DND-41 (cell line): ENCODE results near the gene CCBE1.

Experiments used
- ATAC-seq: fragments of 200-7000 bp; cut with Tn5 transposase; 3 replicates; pipeline ENCODE4 v1.9.1; 2021; ENCODE audit warnings: low read depth; ENCODE audit not compliant: insufficient read depth
- DNase-seq: peaks from one replicate; pipeline ENCODE4 v3.0.0-alpha.2; 2020
- H2AFZ ChIP-seq: 2 replicates; pipeline ENCODE4 v1.6.0; 2012; ENCODE audit warnings: low read depth, low read length
- H3K27ac ChIP-seq: 2 replicates; pipeline ENCODE4 v1.5.1; 2012; ENCODE audit warnings: low read length, inconsistent platforms
- H3K27me3 ChIP-seq: fragments of 200-600 bp; sonication (generic); 2 replicates; pipeline ENCODE4 v1.6.0; 2012; ENCODE audit warnings: low read length, mild to moderate bottlenecking, inconsistent platforms; ENCODE audit not compliant: insufficient read depth, poor library complexity
- H3K36me3 ChIP-seq: 2 replicates; pipeline ENCODE4 v1.5.1; 2012; ENCODE audit warnings: low read length, inconsistent platforms; ENCODE audit not compliant: insufficient read depth
- H3K4me1 ChIP-seq: 2 replicates; pipeline ENCODE4 v1.5.1; 2012; ENCODE audit warnings: mild to moderate bottlenecking, low read length; ENCODE audit not compliant: insufficient read depth
- H3K4me2 ChIP-seq: 2 replicates; pipeline ENCODE4 v1.6.0; 2012; ENCODE audit warnings: mild to moderate bottlenecking, moderate library complexity, low read length, inconsistent platforms; ENCODE audit not compliant: insufficient read depth
- H3K4me3 ChIP-seq, 2 experiments: fragments of 200-600 bp in 1 of 2; shearing (Covaris generic) in 1 of 2; 2 replicates each; pipeline ENCODE4 v1.5.1; 2012 to 2016; ENCODE audit warnings: inconsistent platforms in 2 of 2, low read length in 2 of 2, mild to moderate bottlenecking in 2 of 2, low read depth in 1 of 2, moderate library complexity in 1 of 2
- H3K79me2 ChIP-seq: 2 replicates; pipeline ENCODE4 v1.6.0; 2012; ENCODE audit warnings: low read length, inconsistent platforms; ENCODE audit not compliant: insufficient read depth
- H3K9ac ChIP-seq: 2 replicates; pipeline ENCODE4 v1.6.0; 2012; ENCODE audit warnings: low read depth, mild to moderate bottlenecking, inconsistent platforms, low read length, moderate library complexity
- H3K9me3 ChIP-seq: 2 replicates; pipeline ENCODE4 v1.5.1; 2012; ENCODE audit warnings: low read length, moderate library complexity, mild to moderate bottlenecking, inconsistent platforms; ENCODE audit not compliant: insufficient read depth, severe bottlenecking
- H4K20me1 ChIP-seq: 2 replicates; pipeline ENCODE4 v1.6.0; 2012; ENCODE audit warnings: low read length; ENCODE audit not compliant: insufficient read depth
- EZH2 ChIP-seq: IDR thresholded peaks from 3 replicates; pipeline ENCODE4 v1.6.1; 2012; ENCODE audit warnings: borderline replicate concordance, low read depth, mild to moderate bottlenecking, moderate library complexity, low read length, inconsistent platforms; ENCODE audit not compliant: severe bottlenecking
- TF ChIP-seq, protein P1 (sequence below): IDR thresholded peaks from 2 replicates; pipeline ENCODE4 v1.5.1; 2012; ENCODE audit warnings: borderline replicate concordance, low read length, moderate library complexity, mild to moderate bottlenecking; ENCODE audit not compliant: poor library complexity, severe bottlenecking; ENCODE audit errors: extremely low read depth

Gene CCBE1

DNA sequence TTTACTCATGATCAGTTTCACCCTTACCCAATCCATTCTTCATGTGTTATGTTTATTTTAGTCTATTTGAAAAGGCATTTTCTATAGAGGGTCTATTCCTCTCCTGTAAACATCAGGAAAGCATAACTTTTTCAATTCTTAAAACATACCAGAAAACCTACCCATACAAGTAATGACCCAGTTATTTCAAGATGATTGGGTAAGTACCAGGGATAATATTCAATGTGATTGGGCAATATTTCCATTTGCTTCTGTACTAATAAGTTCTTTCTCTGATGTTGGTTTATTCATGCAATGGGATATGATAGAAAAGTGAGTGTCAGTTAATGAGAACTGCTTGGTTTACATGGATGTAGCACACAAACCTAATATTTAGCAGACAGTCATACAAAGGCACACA, 87.6 kb downstream of the CCBE1 start:
- Histone ChIP-seq H3K79me2 (no peaks in the 10 kb centered on the region), H3K27ac (no peak overlapping the region), H4K20me1 (no peaks in the 10 kb centered on the region), H3K27me3 (no peaks in the 10 kb centered on the region), H3K9me3 (no peaks in the 10 kb centered on the region), H3K4me1 (peaks cover 21% of the 10 kb centered on the region), H3K4me3 (no peak overlapping the region), H3K4me2 (no peak overlapping the region), H3K9ac (no peak overlapping the region), H3K36me3 (no peaks in the 10 kb centered on the region), H2AFZ (no peak overlapping the region)
- no peak for ATAC-seq
- TF ChIP-seq, protein P1, sequence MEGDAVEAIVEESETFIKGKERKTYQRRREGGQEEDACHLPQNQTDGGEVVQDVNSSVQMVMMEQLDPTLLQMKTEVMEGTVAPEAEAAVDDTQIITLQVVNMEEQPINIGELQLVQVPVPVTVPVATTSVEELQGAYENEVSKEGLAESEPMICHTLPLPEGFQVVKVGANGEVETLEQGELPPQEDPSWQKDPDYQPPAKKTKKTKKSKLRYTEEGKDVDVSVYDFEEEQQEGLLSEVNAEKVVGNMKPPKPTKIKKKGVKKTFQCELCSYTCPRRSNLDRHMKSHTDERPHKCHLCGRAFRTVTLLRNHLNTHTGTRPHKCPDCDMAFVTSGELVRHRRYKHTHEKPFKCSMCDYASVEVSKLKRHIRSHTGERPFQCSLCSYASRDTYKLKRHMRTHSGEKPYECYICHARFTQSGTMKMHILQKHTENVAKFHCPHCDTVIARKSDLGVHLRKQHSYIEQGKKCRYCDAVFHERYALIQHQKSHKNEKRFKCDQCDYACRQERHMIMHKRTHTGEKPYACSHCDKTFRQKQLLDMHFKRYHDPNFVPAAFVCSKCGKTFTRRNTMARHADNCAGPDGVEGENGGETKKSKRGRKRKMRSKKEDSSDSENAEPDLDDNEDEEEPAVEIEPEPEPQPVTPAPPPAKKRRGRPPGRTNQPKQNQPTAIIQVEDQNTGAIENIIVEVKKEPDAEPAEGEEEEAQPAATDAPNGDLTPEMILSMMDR = no peak
- TF ChIP-seq EZH2 = no peak
- DNase-seq = no peak

DNA sequence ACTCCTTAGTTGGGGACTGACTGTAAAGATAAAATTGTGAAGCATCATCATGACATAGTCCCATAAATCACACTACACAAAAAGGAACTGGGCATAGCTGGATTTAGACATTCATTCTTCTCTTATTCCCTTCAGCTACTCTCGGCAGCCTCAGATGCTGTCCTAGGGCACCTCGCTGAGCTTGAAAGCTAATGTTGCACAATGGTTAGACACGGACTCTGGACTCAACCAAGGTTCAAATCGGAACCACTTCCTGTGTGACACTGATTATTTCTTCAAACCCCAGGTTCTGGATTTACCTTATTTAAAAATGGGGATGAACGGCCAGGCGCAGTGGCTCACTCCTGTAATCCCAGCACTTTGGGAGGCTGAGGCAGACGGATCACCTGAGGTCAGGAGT, 89.8 kb downstream of the CCBE1 start:
- Histone ChIP-seq H3K27ac (no peak overlapping the region), H3K4me2 (no peak overlapping the region), H3K36me3 (no peaks in the 10 kb centered on the region), H4K20me1 (no peaks in the 10 kb centered on the region), H3K79me2 (no peaks in the 10 kb centered on the region), H3K9me3 (no peaks in the 10 kb centered on the region), H3K9ac (no peak overlapping the region), H2AFZ (no peak overlapping the region), H3K4me1 (peaks cover 19% of the 10 kb centered on the region), H3K4me3 (no peak overlapping the region), H3K27me3 (no peaks in the 10 kb centered on the region)
- TF ChIP-seq EZH2 = no peak
- TF ChIP-seq, protein P1 = no peak
- DNase-seq = no peak
- no peak for ATAC-seq

DNA sequence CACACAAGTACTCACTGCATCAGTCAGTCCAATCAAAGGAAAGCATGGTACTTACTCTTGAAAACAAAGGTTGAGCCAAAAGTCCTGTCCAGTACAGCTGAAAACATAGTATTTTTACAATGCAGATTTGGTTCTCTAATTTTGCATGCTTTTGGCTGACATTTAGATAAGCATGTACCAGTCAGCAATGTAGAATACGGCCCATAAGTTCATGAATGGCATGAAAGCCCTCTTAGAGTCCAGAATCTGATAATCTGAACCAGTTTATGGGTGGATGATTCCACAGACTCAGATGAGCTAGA, 90.2 kb downstream of the CCBE1 start:
- ATAC-seq = no peak
- TF ChIP-seq, protein P1 = no peak
- no peak for TF ChIP-seq EZH2
- H3K4me1 ChIP-seq = peaks cover 17% of the 10 kb centered on the region

More for the DNA sequence above, 90.2 kb downstream of the CCBE1 start:
- Histone ChIP-seq H3K9ac (no peak overlapping the region), H3K79me2 (no peaks in the 10 kb centered on the region), H2AFZ (no peak overlapping the region), H3K27me3 (no peaks in the 10 kb centered on the region), H3K4me2 (no peak overlapping the region), H3K9me3 (no peaks in the 10 kb centered on the region), H3K27ac (no peak overlapping the region), H3K36me3 (no peaks in the 10 kb centered on the region), H3K4me3 (no peak overlapping the region), H4K20me1 (no peaks in the 10 kb centered on the region)
- no peak for DNase-seq
